Coronary artery (tissue), 2 donors: Measurements from ENCODE around the gene EIF5AL1.

Source experiments
- DNase-seq: peaks from one replicate; pipeline ENCODE4 v3.0.0-alpha.2; 2017; ENCODE audit warnings: low spot score
- H3K27ac ChIP-seq, 2 donors: fragments of 200-600 bp; sonication (generic); one replicate each; pipeline ENCODE4 v1.5.1; 2016 to 2019
- H3K4me3 ChIP-seq: fragments of 200-600 bp; sonication (generic); 2 replicates; pipeline ENCODE4 v1.5.1; 2016; ENCODE audit warnings: mild to moderate bottlenecking, moderate library complexity
- CTCF ChIP-seq: fragments of 200-600 bp; sonication (generic); IDR thresholded peaks from one replicate; pipeline ENCODE4 v1.5.1; 2019; ENCODE audit warnings: antibody characterized with exemption

Gene EIF5AL1

GRCh38 chr10:79472449-79472848 lies 39.9 kb upstream of the EIF5AL1 start:
- no peak overlapping the region for H3K4me3 ChIP-seq
- TF ChIP-seq CTCF, result no peak

GRCh38 chr10:79472951-79473350 lies 39.4 kb upstream of the EIF5AL1 start:
- H3K4me3 ChIP-seq, result no peak overlapping the region
- no peak overlapping the region for H3K27ac ChIP-seq
- no peak for DNase-seq
- no peak for TF ChIP-seq CTCF

More at GRCh38 chr10:79472449-79472848, 39.9 kb upstream of the EIF5AL1 start:
- no peak overlapping the region for H3K27ac ChIP-seq
- DNase-seq, result no peak

GRCh38 chr10:79473496-79474095 lies 38.7 kb upstream of the EIF5AL1 start:
- DNase-seq, result no peak
- TF ChIP-seq CTCF, result no peak
- Histone ChIP-seq H3K4me3 (no peak overlapping the region), H3K27ac (no peak overlapping the region)

- no peak for DNase-seq
- no peak overlapping the region for H3K4me3 ChIP-seq
- TF ChIP-seq CTCF, result no peak
- no peak overlapping the region for H3K27ac ChIP-seq
Measured at GRCh38 chr10:79475119-79475653, 37.1 kb upstream of the EIF5AL1 start.

- H3K4me3 ChIP-seq, result no peak overlapping the region
- H3K27ac ChIP-seq, result no peak overlapping the region
- no peak for TF ChIP-seq CTCF
- DNase-seq, result no peak
Measured at GRCh38 chr10:79475877-79476276, 36.5 kb upstream of the EIF5AL1 start.

GRCh38 chr10:79476645-79477044 lies 35.7 kb upstream of the EIF5AL1 start:
- Histone ChIP-seq H3K4me3 (no peak overlapping the region), H3K27ac (no peak overlapping the region)
- TF ChIP-seq CTCF, result no peak
- DNase-seq, result no peak

- Histone ChIP-seq H3K4me3 (no peak overlapping the region), H3K27ac (no peak overlapping the region)
- no peak for TF ChIP-seq CTCF
- DNase-seq, result no peak
Measured at GRCh38 chr10:79477456-79477855, 34.9 kb upstream of the EIF5AL1 start.
